GM18519 (cell line): ENCODE data around the gene RAVER2.
"Not testable (repeated sequence)": the region's sequence is repeated elsewhere in the genome, so short reads cannot be mapped to it uniquely, and the experiment has no call there.

Experiments
- ATAC-seq: cut with Tn5 transposase; IDR thresholded peaks from one replicate; pipeline ENCODE4 v1.9.1; 2021; ENCODE audit warnings: mild to moderate bottlenecking, moderate library complexity; ENCODE audit not compliant: unreplicated experiment, low FRiP score

RAVER2 gene

GRCh38 chr1:64748222-64748621 is 3.3 kb downstream of the RAVER2 start:
- ATAC-seq, result no peak

- no peak for ATAC-seq
Observed at GRCh38 chr1:64748706-64749105, 3.8 kb downstream of the RAVER2 start.

GRCh38 chr1:64750092-64750491 is 5.2 kb downstream of the RAVER2 start:
- no peak for ATAC-seq

GRCh38 chr1:64750875-64751274 is 6.0 kb downstream of the RAVER2 start:
- no peak for ATAC-seq

- ATAC-seq, result no peak
Observed at GRCh38 chr1:64754173-64754572, 9.3 kb downstream of the RAVER2 start.

- no peak for ATAC-seq
Observed at GRCh38 chr1:64755361-64755760, 10.5 kb downstream of the RAVER2 start.

- no peak for ATAC-seq
Observed at GRCh38 chr1:64756770-64757169, 11.9 kb downstream of the RAVER2 start.

- no peak for ATAC-seq
Observed at GRCh38 chr1:64757213-64757612, 12.3 kb downstream of the RAVER2 start.

GRCh38 chr1:64758233-64758632 is 13.4 kb downstream of the RAVER2 start:
- ATAC-seq, result no peak

- ATAC-seq, result no peak
Observed at GRCh38 chr1:64759968-64760367, 15.1 kb downstream of the RAVER2 start.

- no peak for ATAC-seq
Observed at GRCh38 chr1:64765012-64765411, 20.1 kb downstream of the RAVER2 start.

- ATAC-seq, result no peak
Observed at GRCh38 chr1:64765826-64766225, 21.0 kb downstream of the RAVER2 start.

GRCh38 chr1:64766429-64766828 is 21.6 kb downstream of the RAVER2 start:
- ATAC-seq, result no peak

GRCh38 chr1:64769482-64769881 is 24.6 kb downstream of the RAVER2 start:
- no peak for ATAC-seq

GRCh38 chr1:64769971-64770370 is 25.1 kb downstream of the RAVER2 start:
- ATAC-seq, result no peak

- not testable (repeated sequence) for ATAC-seq
Observed at GRCh38 chr1:64773306-64773705, 28.4 kb downstream of the RAVER2 start.

- ATAC-seq, result no peak
Observed at GRCh38 chr1:64775113-64775512, 30.2 kb downstream of the RAVER2 start.

- ATAC-seq, result not testable (repeated sequence)
Observed at GRCh38 chr1:64782044-64782443, 37.2 kb downstream of the RAVER2 start.

GRCh38 chr1:64782848-64783247 is 38.0 kb downstream of the RAVER2 start:
- not testable (repeated sequence) for ATAC-seq

- ATAC-seq, result no peak
Observed at GRCh38 chr1:64790832-64791487, 46.1 kb downstream of the RAVER2 start.

- no peak for ATAC-seq
Observed at GRCh38 chr1:64798872-64799271, 54.0 kb downstream of the RAVER2 start.

- ATAC-seq, result no peak
Observed at GRCh38 chr1:64801851-64802523, 57.1 kb downstream of the RAVER2 start.
